ENCODE measurements around the gene OXLD1.

The OXLD1 gene

GRCh38 chr17:81666342-81667191, at the start of gene OXLD1, which contains the start of gene CCDC137:
OXLD1 (minus strand) TSS chr17:81666605; CDS start chr17:81666577, 28 bp downstream.
CCDC137 (plus strand) TSS chr17:81666737; CDS start chr17:81666767, 30 bp downstream.
- DNase-seq = peak; percentile 94 to 97
- H3K9me3 ChIP-seq = no peaks in the 10 kb centered on the region
- peak within 1 kb of the TSS; percentile 87 to 95 for H3K4me3 ChIP-seq
- H3K27ac ChIP-seq = peak within 1 kb of the TSS; percentile 86 to 92
- peaks cover 16 to 33% (median 21%) of the 10 kb centered on the region in 3 donors for H3K36me3 ChIP-seq
- peaks cover 0 to 30% (median 23%) of the 10 kb centered on the region in 4 donors for H3K4me1 ChIP-seq
- H3K27me3 ChIP-seq = no peaks in the 10 kb centered on the region
- intact Hi-C loops (cut with DNase I; ENCODE audit: low total_unique reads) = loop anchor here (2.0 kb wide), 1 partner anchor 30 kb away; the partner anchor contains the start of genes NPLOC4 and TSPAN10
- no peak for TF ChIP-seq CTCF (IDR thresholded peaks at IDR 0.05)

GRCh38 chr17:81715107-81715871, 48.9 kb upstream of the OXLD1 start:
- Histone ChIP-seq H3K4me3 (no peak overlapping the region), H3K4me1 (peaks cover 0 to 42% (median 24%) of the 10 kb centered on the region in 4 donors), H3K36me3 (peaks cover 0 to 34% (median 0%) of the 10 kb centered on the region in 3 donors), H3K27me3 (peaks cover 0 to under 1% of the 10 kb centered on the region in 2 donors), H3K27ac (no peak overlapping the region), H3K9me3 (no peaks in the 10 kb centered on the region)
- intact Hi-C loops (cut with DNase I; ENCODE audit: low total_unique reads) = no loop called here
- TF ChIP-seq CTCF (IDR thresholded peaks at IDR 0.05) = no peak
- DNase-seq = no peak

GRCh38 chr17:81714412-81715106, 48.2 kb upstream of the OXLD1 start:
- H3K4me1 ChIP-seq = peaks cover 0 to 43% (median 25%) of the 10 kb centered on the region in 4 donors
- no peak overlapping the region for H3K4me3 ChIP-seq
- no peaks in the 10 kb centered on the region for H3K9me3 ChIP-seq
- DNase-seq = no peak
- peaks cover 0 to 7% of the 10 kb centered on the region in 2 donors for H3K27me3 ChIP-seq
- peaks cover 0 to 34% (median 0%) of the 10 kb centered on the region in 3 donors for H3K36me3 ChIP-seq
- H3K27ac ChIP-seq = no peak overlapping the region
- no peak for TF ChIP-seq CTCF (IDR thresholded peaks at IDR 0.05)
- intact Hi-C loops (cut with DNase I; ENCODE audit: low total_unique reads) = no loop called here

DNA sequence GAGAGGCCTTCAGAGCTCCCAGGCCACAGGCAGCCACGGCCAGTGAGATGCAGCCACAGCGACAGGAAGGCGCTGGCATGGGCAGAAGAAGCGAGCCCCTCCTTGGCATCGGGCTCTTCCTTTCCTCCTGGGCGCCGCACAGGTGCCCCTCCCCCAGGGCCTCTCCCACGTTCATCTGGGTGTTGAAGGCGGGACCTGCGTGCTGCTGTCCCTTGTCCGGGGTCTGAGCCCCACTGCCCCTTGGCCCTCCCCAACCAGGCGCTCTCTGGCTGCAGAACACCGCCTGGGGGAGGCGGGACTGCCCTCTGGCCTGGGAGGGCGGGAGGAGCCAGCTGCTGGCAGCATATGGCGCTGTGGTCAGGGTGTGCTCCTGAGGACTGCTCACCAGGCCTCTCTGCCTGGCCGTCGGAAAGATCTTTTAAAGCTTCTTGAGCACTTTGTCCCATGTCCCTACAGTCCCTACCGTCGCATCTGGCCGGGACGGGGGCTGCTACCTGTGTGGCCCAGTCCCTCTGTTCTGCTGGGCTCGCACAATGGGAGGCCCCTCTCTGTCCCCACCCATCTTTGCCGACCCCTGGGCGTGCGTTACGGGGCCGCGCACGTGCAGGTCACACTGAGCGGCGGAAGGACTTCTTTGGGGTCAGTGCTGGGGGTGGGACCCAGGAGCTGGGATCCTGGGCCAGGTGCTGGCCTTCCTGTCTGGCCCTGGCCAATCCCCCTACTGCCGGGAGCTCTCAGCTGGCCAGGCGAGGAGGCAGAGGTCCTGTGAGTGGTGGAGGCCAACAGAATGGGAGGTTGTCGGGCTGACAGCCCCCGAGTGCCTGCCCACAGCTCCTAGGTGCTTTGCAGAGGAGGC, 47.4 kb upstream of the OXLD1 start:
- Histone ChIP-seq H3K9me3 (no peaks in the 10 kb centered on the region), H3K4me3 (no peak overlapping the region), H3K27ac (no peak overlapping the region), H3K27me3 (peaks cover 0 to 7% of the 10 kb centered on the region in 2 donors), H3K4me1 (peaks cover 0 to 43% (median 25%) of the 10 kb centered on the region in 4 donors), H3K36me3 (peaks cover 0 to 32% (median 0%) of the 10 kb centered on the region in 3 donors)
- TF ChIP-seq CTCF (IDR thresholded peaks at IDR 0.05) = no peak
- DNase-seq = no peak
- intact Hi-C loops (cut with DNase I; ENCODE audit: low total_unique reads) = no loop called here
